Astrocyte (in vitro differentiated cells and primary cell): Measurements from ENCODE around the gene ZBTB46. TPM values are rescaled to one million over a fixed set of nuclear protein-coding genes. Genes with fewer than 3 reads are reported as not detected.
A peak's percentile ranks its signal among the peaks of the same experiment; 100 is the strongest.

Source experiments
- DNase-seq: peaks from one replicate; pipeline ENCODE4 v3.0.0-alpha.2; 2010; ENCODE audit warnings: low read depth
- FAIRE-seq: peaks from 2 replicates; lab custom pipeline; 2011; peaks lifted over from hg19 to GRCh38; lab: Jason Lieb, UNC
- H2AFZ ChIP-seq: 2 replicates; pipeline ENCODE4 v1.6.0; 2012; ENCODE audit warnings: low read depth, low read length, inconsistent platforms
- H3K27ac ChIP-seq: 2 replicates; pipeline ENCODE4 v1.5.1; 2011; ENCODE audit warnings: low read depth, low read length, inconsistent platforms
- H3K27me3 ChIP-seq: 2 replicates; pipeline ENCODE4 v1.6.0; 2011; ENCODE audit warnings: low read length, inconsistent platforms; ENCODE audit not compliant: insufficient read depth
- H3K36me3 ChIP-seq: 2 replicates; pipeline ENCODE4 v1.5.1; 2011; ENCODE audit warnings: low read length, inconsistent platforms; ENCODE audit not compliant: insufficient read depth
- H3K4me1 ChIP-seq: 2 replicates; pipeline ENCODE4 v1.5.1; 2011; ENCODE audit warnings: low read length, inconsistent platforms; ENCODE audit not compliant: insufficient read depth
- H3K4me2 ChIP-seq: 2 replicates; pipeline ENCODE4 v1.6.0; 2012; ENCODE audit warnings: low read length, inconsistent platforms
- H3K4me3 ChIP-seq: 2 replicates; pipeline ENCODE4 v1.5.1; 2011; ENCODE audit warnings: low read depth, mild to moderate bottlenecking, low read length, inconsistent platforms; ENCODE audit not compliant: insufficient read depth
- H3K79me2 ChIP-seq: 2 replicates; pipeline ENCODE4 v1.6.0; 2012; ENCODE audit warnings: mild to moderate bottlenecking, low read length, inconsistent platforms; ENCODE audit not compliant: insufficient read depth
- H3K9ac ChIP-seq: 2 replicates; pipeline ENCODE4 v1.6.0; 2012; ENCODE audit warnings: mild to moderate bottlenecking, low read length, inconsistent platforms
- H3K9me3 ChIP-seq: 2 replicates; pipeline ENCODE4 v1.5.1; 2012; ENCODE audit warnings: low read depth, mild to moderate bottlenecking, low read length, inconsistent platforms; ENCODE audit not compliant: insufficient read depth
- H4K20me1 ChIP-seq: 2 replicates; pipeline ENCODE4 v1.6.0; 2012; ENCODE audit warnings: low read length, inconsistent platforms; ENCODE audit not compliant: insufficient read depth
- H3K27ac Mint-ChIP-seq: one replicate; pipeline ENCODE4 v1.8.0; 2021; ENCODE audit warnings: mild to moderate bottlenecking, mixed read lengths; ENCODE audit not compliant: unreplicated experiment
- H3K27me3 Mint-ChIP-seq: one replicate; pipeline ENCODE4 v1.8.0; 2021; ENCODE audit warnings: low read depth, mixed read lengths; ENCODE audit not compliant: unreplicated experiment
- H3K36me3 Mint-ChIP-seq: one replicate; pipeline ENCODE4 v1.8.0; 2021; ENCODE audit warnings: low read depth, mixed read lengths; ENCODE audit not compliant: unreplicated experiment
- H3K4me1 Mint-ChIP-seq: one replicate; pipeline ENCODE4 v1.8.0; 2021; ENCODE audit warnings: low read depth, mixed read lengths; ENCODE audit not compliant: unreplicated experiment
- H3K4me3 Mint-ChIP-seq: one replicate; pipeline ENCODE4 v1.8.0; 2021; ENCODE audit warnings: mild to moderate bottlenecking, moderate library complexity, mixed read lengths; ENCODE audit not compliant: unreplicated experiment
- H3K9me3 Mint-ChIP-seq: one replicate; pipeline ENCODE4 v1.8.0; 2021; ENCODE audit warnings: mild to moderate bottlenecking, mixed read lengths; ENCODE audit not compliant: unreplicated experiment
- CTCF ChIP-seq: IDR thresholded peaks from 2 replicates; pipeline ENCODE4 v1.5.1; 2011; ENCODE audit warnings: low read depth, mild to moderate bottlenecking, inconsistent platforms, low read length, moderate library complexity; ENCODE audit not compliant: insufficient read depth
- EZH2 ChIP-seq: IDR thresholded peaks from 2 replicates; pipeline ENCODE4 v1.6.1; 2012; ENCODE audit warnings: mild to moderate bottlenecking, low read length, inconsistent platforms; ENCODE audit not compliant: insufficient read depth
- total RNA-seq: library from RNA; stranded (reverse); gene quantifications from 2 replicates; pipeline ENCODE4 v1.2.1, GENCODE V29; 2021

Gene ZBTB46
- total RNA-seq, 1 donor from 2014 or later, result 13.9 TPM

GRCh38 chr20:63693733-63694583 lies 137.1 kb downstream of the ZBTB46 start:
- DNase-seq (no peak), FAIRE-seq (no peak)
- Histone ChIP-seq H3K36me3 (no peaks in the 10 kb centered on the region), H4K20me1 (no peaks in the 10 kb centered on the region), H3K4me2 (no peak overlapping the region), H3K9me3 (no peaks in the 10 kb centered on the region), H3K27ac (no peak overlapping the region), H3K79me2 (peaks cover 9% of the 10 kb centered on the region), H2AFZ (no peak overlapping the region), H3K27me3 (no peaks in the 10 kb centered on the region), H3K9ac (no peak overlapping the region), H3K4me3 (no peak overlapping the region), H3K4me1 (peaks cover 25% of the 10 kb centered on the region)
- TF ChIP-seq CTCF (no peak), EZH2 (no peak)
- no peak overlapping the region for H3K4me3 Mint-ChIP-seq
- H3K27me3 Mint-ChIP-seq, result no peaks in the 10 kb centered on the region
- H3K27ac Mint-ChIP-seq, result peak overlapping the region; percentile 47
- H3K36me3 Mint-ChIP-seq, result peaks cover 3% of the 10 kb centered on the region
- H3K9me3 Mint-ChIP-seq, result no peaks in the 10 kb centered on the region
- peaks cover 3% of the 10 kb centered on the region for H3K4me1 Mint-ChIP-seq

Other genes with a start within 250 kb of the ZBTB46 start
- 10.7 and 11.7 TPM in 2 replicates for gene GMEB2, start 204.2 kb downstream of the ZBTB46 start, total RNA-seq
- 29.2 and 30.7 TPM in 2 replicates for gene STMN3, start 177.8 kb downstream of the ZBTB46 start, total RNA-seq
- 15.5 and 15.6 TPM in 2 replicates for gene RTEL1, start 173.0 kb downstream of the ZBTB46 start, total RNA-seq
- 2.0 and 2.8 TPM in 2 replicates for gene TNFRSF6B, start 134.6 kb downstream of the ZBTB46 start, total RNA-seq
- gene ARFRP1, start 123.3 kb downstream of the ZBTB46 start, total RNA-seq, result 30.0 and 32.5 TPM in 2 replicates
- 24.8 and 25.5 TPM in 2 replicates for gene ZGPAT, start 123.2 kb downstream of the ZBTB46 start, total RNA-seq
- gene LIME1, start 94.6 kb downstream of the ZBTB46 start, total RNA-seq, result 7.6 TPM in 2 replicates
- 65.6 and 68.3 TPM in 2 replicates for gene SLC2A4RG, start 91.5 kb downstream of the ZBTB46 start, total RNA-seq
- not detected in 2 replicates for gene ABHD16B, start 30.2 kb upstream of the ZBTB46 start, total RNA-seq
- gene TPD52L2, start 34.0 kb upstream of the ZBTB46 start, total RNA-seq, result 145 TPM in 2 replicates
- gene DNAJC5, start 63.9 kb upstream of the ZBTB46 start, total RNA-seq, result 64.6 and 65.6 TPM in 2 replicates
- 33.0 and 33.4 TPM in 2 replicates for gene UCKL1, start 125.2 kb upstream of the ZBTB46 start, total RNA-seq
- gene ZNF512B, start 138.7 kb upstream of the ZBTB46 start, total RNA-seq, result 27.5 and 27.7 TPM in 2 replicates
- gene SAMD10, start 148.4 kb upstream of the ZBTB46 start, total RNA-seq, result 2.7 and 4.3 TPM in 2 replicates
- 52.3 and 52.6 TPM in 2 replicates for gene PRPF6, start 149.9 kb upstream of the ZBTB46 start, total RNA-seq
- 0.75 and 0.99 TPM in 2 replicates for gene C20orf204, start 204.9 kb upstream of the ZBTB46 start, total RNA-seq
- gene SOX18, start 218.4 kb upstream of the ZBTB46 start, total RNA-seq, result 0.52 and 0.60 TPM in 2 replicates
- gene TCEA2, start 231.9 kb upstream of the ZBTB46 start, total RNA-seq, result 52.4 and 53.1 TPM in 2 replicates
- gene RGS19, start 248.3 kb upstream of the ZBTB46 start, total RNA-seq, result 15.7 and 18.3 TPM in 2 replicates
- gene OPRL1, start 248.8 kb upstream of the ZBTB46 start, total RNA-seq, result 2.8 and 3.6 TPM in 2 replicates